GM21825 (cell line): ENCODE data around the gene FAM32A.

ENCODE experiments used
- ATAC-seq: cut with Tn5 transposase; IDR thresholded peaks from one replicate; pipeline ENCODE4 v1.9.1; 2021; ENCODE audit warnings: mild to moderate bottlenecking, moderate library complexity; ENCODE audit not compliant: unreplicated experiment

The FAM32A gene

DNA sequence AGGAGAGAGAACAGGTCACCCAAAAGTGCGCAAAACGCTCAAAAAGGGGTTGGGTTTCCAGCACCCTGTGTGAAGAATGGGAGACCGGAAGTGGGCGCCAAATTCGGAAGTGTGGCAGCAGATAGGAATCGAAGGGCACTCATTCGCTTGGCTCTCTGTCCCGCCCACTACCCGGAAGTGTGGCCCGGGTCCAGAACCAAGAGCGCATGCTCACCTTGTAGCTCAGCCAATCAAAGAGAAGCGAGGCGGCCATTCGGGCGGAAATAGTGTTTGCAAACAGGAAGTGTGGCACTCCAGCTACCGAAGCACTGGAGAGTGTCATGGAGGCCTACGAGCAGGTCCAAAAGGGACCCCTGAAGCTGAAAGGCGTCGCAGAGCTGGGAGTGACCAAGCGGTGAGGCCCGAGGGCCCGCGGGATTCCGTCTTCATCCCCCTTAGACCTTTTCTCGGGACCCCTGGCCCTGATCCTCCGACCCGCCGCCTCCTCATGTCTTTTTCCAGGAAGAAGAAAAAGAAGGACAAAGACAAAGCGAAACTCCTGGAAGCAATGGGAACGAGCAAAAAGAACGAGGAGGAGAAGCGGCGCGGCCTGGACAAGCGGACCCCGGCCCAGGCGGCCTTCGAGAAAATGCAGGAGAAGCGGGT is at the start of gene FAM32A:
FAM32A (plus strand) TSS at position 288 of the 645 bp plus-strand sequence; CDS start at position 321, 33 bp downstream.
- peak; percentile 89 for ATAC-seq

DNA sequence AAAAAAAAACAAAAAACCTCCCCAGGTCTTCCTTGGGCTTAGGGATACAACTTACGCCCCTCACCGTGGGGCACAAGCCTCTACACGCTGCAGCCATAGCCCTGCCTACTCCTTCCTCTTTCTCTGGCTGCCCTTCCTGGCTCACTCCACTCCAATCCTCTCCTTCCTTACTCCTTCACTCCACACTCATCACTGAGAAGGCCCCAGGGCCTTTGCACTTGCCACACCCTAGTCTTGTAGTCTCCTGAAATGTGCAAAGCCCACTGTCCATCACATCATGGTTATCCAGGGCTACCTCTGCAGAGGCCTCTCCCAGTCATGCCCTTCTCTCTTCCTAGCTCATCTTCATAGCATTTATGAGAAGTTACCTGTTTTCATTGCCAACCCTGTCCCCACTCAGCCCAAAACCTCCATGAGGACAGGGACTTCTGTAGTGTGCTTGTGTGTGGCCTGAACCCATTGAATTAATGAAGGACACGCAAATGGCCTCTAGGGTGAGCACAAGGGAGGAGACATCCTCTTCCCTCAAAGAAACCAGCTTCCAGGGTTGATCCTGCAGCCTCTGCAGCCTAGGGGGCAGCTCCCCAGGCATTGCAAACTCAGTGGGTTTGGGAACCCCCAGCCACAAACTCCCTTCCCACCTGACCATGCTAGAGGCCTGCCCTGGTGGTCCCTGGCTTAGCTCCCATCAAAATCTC is 49.6 kb upstream of the FAM32A start:
- ATAC-seq, result no peak

DNA sequence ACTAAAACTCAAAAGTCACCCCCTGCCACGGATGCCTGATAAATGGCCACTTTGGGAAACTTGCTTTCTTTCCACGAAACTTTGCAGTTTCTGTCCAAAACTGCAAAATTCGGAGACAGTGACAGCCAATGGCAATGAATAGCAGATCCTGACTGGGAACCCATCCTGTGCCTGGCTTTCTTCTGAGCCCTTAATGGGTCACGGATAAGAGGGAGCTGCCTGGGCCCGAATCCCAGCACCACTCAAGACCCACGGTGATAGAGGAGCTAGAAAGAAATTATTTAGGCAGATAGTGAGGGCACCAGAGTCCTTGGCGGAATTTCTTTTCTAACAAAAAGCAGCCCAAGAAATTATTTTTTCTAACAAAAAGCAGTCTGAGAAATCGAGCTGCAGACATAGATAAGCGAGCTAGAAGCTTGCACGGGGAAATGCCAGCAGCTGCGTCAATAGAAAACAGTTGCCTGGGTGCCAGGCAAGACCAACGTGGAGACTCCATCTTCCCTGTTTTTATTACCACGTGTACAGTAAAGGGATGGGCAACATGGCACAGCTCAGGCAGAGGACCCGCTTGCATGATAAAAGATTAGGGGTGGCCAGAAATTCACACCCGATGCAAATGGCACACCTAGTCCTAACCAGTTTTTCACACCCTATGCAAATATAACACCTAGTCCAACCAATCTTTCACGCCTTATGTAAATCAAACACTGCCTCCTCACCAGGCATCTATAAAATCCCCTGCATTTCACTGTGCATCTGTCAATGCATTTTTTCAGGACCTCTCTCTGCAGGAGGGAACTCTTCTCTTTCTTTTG is 48.8 kb upstream of the FAM32A start:
- no peak for ATAC-seq

DNA sequence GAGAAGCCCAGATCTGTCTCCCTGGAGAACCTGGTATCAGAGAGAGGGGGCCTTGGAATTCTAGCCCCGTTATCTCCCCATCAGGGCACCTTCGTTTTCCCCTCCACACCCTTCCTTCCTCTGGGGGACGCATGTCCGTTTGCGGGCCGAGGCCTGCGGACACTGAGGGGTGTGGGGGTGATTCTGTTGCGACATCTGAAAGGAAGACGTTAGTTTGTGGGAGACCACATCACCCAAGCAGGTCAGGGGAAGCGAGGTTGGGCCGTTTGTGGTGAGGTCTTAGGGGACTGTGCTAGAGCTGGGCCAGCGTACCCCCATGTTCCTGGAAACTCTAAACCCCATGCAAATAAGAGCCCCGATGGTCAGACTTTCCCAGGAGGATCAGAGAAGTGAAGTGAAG is 45.5 kb upstream of the FAM32A start:
- ATAC-seq, result no peak

DNA sequence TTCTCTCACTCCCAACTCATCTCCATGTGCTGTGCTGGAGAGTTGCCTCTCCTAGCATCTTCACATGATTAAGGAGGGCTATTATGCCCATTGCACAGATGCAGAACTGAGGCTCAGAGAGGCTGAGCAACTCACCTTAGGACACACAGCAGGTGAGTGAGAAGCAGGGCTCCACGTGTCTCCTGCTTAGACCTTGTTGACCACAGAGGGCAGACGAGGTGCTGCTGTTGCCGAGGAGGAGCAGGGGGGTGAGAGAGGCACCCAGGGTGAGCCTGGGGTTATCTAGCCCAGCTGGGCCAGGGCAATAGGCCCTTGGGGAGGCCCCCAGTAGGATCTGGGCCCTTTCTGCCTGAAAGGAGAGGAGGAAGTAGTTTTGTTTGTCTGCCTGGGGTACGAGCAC is 44.2 kb upstream of the FAM32A start:
- ATAC-seq, result peak; percentile 46

DNA sequence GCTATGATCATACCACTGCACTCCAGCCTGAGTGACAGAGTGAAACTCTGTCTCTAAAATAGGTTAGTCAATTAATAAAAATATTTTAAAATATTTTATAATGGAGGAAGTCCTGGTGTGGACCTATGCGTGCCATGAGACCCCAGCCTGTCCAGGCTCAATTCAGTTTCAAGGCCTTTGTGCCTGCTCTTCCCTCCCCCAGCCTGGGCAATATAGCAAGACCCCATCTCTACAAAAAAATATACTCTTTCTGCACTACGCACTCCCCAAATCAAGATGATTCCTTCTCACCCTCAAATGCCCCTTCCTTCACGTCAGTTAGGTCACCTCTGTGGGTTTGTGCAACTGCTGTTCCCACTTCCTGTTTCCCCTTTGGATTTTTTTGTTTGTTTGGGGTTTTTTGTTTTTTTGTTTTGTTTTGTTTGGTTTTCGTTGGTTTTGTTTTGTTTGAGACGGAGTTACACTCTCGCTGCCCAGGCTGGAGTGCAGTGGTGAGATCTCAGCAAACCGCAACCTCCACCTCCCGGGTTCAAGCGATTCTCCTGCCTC is 43.1 kb upstream of the FAM32A start:
- ATAC-seq, result no peak

DNA sequence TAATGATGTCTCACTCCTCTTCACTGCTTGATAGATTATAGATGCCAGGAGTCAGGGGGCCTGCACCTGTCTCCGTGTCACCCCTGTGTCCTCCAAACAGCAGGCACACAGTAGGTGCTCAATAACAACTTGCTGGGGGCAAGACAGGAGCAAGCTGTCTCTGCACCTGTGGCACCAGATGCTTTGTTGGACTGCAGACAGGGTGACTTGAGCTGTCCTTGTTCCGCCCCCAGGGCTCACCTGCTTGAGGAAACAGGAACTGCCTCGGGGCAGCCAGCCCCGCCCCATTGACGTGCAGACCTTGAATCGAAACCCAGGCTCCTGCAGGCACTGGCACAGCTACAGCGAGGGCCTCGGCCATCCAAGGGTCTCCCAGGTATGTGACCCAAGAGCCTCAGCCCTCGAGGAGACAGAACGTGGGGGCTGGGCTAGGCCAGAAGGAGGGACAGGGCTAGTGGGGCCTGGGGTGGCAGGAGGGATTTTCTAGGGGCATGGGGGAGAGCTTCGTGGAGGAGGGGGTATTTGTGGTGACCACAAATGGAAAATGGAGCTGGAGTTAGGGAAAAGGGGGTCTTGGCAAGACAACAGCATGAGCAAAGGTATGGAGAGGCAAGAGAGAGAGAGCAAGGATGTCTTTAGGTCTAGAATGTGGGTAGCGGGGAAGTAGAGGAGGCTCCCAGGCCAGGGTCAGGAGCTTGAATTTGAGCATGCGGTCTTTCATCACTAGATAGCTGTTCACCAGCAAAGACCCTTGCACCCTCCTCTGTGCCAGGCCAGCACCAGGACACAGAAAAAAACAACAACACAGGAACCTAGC is 41.6 kb upstream of the FAM32A start, which contains the start of gene HSH2D:
HSH2D (plus strand) TSS at position 287 of the 817 bp plus-strand sequence. CDS start 5,066 bp downstream, outside the sequence.
- peak; percentile 59 for ATAC-seq

DNA sequence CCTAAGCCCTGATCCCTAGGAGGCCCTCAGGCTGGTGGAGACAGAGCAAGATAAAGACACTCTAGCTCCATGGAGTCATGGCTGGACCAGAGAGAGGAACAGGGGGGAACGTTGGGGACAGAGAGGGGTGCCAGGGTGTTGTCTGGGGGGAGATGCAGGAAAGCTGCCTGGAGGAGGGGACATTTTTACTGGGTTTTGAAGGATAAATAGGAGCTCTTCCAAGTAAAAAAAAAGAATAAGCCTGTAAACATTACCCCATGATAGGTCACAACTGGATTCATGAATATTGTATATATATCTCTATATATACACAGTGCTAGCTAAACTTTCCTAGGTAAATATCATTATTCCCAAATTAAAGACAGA is 41.0 kb upstream of the FAM32A start:
- no peak for ATAC-seq

DNA sequence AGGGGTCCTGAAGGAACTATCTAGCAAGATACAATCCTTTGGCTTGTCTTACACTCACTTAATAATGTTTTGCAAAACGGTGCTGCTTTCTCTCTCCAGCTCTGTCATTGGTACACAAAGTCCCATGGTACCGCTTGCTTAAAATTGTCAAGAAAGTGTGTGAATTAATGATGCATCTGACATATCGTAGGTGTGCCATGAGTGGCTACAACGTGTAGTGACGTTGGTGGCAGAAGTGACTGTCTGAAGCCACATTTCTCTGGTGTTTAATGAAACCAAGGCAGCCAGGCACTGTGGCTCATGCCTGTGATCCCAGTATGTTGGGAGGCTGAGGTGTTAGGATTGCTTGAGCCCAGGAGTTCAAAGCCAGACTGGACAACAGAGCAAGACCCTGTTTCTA is 39.1 kb upstream of the FAM32A start:
- ATAC-seq, result no peak

DNA sequence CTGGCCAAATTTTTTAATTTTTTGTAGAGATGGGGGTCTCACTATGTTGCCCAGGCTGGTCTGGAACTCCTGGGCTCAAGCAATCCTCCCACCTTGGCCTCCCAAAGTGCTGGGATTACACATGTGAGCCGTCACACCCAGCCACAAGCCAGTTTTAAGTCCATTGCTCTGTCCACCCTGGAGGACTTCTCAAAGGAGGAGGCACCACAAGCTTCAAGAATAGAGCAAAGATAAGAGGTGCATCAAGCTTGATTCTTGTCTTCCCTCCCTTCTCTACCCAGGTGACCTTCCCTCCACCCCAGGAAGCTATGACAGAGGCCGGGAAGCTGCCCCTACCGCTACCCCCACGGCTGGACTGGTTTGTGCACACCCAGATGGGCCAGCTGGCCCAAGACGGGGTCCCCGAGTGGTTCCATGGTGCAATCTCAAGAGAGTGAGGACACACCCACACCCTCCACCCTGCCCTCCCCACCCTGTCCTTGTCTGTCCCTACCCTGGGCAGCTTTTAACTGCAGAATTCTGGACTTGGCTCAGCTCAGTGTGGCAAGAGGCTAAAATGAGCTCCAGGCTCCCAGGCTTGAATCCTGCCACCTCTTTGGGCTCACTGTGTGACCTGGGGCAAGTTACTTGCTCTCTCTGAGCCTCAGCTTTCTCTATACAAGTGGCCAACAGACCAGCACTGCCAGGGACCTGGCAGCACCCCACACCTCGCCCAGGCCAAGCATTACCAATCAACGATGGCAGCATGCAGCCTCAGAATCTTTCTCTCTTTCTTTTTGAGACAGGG is 36.6 kb upstream of the FAM32A start:
- no peak for ATAC-seq

DNA sequence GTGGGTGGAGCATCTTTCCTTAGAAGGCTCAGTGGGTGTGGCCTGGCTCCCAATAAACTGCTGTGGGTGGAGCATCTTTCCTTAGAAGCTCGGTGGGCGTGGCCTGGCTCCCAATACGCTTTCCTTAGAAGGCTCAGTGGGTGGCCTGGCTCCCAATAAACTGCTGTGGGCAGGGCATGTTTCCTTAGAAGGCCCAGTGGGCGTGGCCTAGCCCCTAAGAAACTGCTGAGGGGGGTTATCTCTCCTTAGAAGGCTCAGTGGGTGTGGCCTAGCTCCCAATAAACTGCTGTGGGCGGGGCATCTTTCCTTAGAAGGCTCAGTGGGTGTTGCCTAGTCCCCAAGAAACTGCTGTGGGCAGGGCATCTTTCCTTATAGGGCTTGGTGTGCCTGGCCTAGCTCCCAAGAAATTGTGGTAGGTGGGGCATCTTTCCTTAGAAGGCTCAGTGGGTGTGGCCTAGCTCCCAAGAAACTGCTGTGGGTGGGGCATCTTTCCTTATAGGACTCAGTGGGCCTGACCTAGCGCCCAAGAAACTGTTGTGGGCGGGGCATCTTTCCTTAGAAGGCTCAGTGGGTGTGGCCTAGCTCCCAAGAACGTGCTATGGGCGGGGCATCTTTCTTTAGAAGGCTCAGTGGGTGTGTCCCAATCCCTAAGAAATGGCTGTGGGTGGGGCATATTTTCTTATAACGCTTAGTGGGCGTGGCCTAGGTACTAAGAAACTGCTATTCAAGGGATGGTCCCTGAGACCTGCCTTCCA is 31.5 kb upstream of the FAM32A start:
- ATAC-seq, result no peak

DNA sequence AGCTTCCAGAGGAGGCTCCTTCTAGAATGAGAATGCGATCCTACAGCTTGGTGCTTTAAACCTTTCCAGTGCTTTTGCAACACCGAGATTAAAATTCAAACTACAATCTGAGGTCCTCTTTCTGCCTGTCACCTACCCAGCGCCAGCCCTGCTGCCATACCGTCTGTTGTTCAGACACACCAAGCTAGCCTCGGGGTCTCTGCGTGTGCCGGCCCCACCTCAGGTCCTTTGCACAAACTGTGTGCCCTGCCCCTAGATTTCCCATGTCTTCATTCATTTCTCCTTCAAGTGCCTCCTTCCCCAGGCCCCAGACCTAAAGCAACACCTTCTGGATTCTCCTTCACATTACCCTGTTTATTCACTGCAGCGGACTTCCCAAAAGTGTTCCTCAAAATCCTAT is 30.7 kb upstream of the FAM32A start:
- no peak for ATAC-seq

DNA sequence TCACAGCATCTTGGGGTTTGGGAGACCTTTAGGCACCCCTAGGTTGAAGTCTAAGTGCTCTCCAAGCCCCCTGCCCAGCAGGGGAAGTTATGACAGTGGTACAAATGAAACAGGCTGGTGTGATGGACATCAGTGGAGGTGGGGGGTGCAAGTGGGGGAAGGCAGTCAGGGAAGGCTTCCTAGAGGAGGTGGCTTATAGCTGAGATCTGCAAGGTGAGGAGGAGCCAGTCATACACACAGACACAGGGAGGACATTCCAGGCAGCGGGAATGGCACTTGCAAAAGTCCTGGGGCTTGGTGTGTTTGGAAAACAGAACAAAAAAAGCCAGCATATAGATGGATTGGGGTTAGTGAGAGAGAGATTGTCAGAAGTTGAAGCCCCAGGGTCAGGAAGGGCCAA is 30.1 kb upstream of the FAM32A start:
- no peak for ATAC-seq

DNA sequence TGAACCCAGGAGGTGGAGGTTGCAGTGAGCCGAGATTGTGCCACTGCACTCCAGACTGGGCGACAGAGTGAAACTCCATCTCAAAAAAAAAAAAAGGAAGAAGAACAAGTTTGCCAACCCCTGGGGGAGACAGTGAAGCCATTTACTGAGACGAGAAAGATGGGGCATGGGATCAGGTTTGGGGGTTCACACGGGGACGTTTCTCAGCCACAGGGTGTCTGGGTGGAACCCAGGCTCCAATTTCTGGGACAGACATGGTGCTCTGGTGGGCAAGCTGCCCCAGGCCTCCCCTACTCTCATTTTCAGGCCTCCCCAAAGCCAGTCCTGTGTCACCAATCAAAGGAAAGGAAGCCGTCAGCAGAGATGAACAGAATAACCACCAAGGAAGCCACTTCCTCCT is 28.3 kb upstream of the FAM32A start:
- ATAC-seq, result no peak

DNA sequence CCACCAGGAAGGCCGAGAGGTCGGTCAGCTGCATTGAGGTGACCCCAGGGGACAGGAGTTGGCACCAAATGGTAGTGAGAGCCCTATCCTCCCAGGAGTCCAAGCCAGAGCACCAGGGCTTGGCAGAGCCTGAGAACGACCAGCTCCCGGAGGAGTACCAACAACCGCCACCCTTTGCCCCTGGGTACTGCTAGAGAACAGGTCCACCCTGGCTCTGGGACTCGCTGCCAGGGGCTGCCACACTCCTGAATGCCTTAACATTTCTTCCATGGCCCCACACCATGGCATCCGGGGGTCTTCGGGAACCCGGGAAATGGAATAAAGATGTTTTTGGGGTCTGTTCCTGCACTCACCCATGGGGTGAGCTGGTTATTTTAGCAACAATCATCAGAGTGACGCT is 27.6 kb upstream of the FAM32A start:
- ATAC-seq, result no peak

DNA sequence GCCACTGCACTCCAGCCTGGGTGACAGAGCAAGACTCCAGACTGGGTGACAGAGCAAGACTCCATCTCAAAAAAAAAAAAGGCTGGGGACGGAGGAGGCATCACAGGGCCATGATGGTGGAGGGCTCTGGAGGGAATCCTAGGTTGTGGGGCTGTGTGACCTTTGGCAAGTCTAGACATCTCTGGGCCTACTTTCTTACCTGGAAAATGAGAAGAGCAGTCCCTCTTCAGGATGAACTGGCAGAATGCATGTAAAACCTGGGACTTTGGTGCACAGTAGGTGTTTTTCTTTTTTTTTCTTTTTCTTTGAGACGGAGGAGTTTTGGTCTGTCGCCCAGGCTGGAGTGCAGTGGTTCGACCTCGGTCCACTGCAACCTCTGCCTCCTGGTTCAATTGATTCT is 25.6 kb upstream of the FAM32A start:
- ATAC-seq, result no peak

DNA sequence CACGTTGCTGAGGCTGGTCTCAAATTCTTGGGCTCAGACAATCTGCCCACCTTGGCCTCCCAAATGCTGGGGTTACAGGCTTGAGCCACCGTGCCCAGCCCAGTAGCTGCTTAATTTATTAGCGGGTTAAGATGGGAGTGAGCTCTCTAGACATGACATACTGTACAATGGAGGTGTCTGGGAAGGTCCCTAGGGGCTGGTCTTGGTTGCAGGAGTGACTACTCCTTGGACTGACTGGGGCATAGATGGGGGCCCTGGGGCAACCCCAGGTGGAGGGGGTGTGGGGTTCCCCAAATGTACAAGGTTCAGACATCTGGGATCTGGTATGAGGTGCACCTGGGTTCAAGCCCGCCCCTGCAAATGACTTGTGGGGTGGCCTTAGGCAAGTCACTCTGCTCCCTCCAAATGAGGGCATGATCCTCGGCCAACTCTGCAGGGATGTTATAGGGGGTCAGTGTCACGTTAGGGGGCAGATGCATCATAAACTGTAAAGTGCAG is 24.7 kb upstream of the FAM32A start:
- no peak for ATAC-seq

DNA sequence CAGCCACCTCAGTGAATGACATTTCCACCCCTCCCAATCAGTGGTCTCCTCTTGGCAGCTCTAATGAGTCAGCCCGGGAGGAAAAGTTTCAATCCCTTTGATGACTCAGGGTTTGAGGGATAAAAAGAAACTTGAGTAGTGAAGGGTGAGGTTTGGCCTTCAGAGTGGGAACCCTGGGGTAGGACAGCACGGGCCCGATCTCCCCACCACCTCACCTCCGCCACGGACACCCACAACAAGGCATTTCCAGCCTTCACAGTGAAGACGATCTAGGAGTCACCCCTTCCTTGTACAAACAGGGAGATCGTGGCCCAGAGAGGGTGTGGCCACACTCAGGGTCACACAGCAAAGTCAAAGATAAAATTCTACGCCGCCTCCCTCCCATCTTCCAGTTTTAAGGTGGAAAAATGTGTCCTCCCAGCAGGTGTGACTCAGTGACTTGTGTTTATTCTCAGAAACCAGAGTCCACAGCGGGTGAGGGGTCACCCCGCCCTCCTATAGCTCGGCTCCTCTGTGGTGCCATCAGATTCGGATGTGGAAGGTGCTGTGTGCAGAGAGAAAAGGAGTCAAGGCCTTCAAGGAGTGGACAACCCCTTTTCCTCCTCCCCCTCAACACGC is 24.2 kb upstream of the FAM32A start:
- no peak for ATAC-seq

DNA sequence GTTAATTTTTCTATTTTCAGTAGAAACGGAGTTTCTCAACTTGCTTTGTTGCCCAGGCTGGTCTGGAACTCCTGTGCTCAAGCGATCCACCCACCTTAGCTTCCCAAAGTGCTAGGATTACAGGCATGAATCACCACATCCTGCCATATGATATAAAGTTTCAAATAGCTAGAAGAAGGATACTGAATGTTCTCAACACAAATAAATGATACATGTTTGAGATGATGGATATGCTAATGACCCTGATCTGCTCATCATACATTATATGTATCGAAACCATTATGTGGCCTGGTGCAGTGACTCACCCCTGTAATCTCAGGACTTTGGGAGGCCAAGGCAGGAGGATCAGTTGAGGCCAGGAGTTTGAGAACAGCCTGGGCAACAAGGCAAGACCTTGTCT is 23.4 kb upstream of the FAM32A start:
- no peak for ATAC-seq
